ENCODE data around the gene CNGA3. TPM values are rescaled to one million over a fixed set of nuclear protein-coding genes. Genes with fewer than 3 reads are reported as not detected.
"Not testable (repeated sequence)": the region's sequence is repeated elsewhere in the genome, so short reads cannot be mapped to it uniquely, and the experiment has no call there.

Gene CNGA3
- total RNA-seq = under 1 TPM in 2 of 4 donors, not detected in 2; 0.25 to 0.47 TPM

GRCh38 chr2:98346311-98347236 is at the start of gene CNGA3:
Gene CNGA3, plus strand, starts transcription at chr2:98346456. Its CDS starts 23,520 bp downstream, at chr2:98369976.
- TF ChIP-seq CTCF (IDR thresholded peaks at IDR 0.05) = no peak
- no peak for DNase-seq (ENCODE audit: low spot score)
- no peak for ATAC-seq (ENCODE audit: low FRiP score)

- ATAC-seq (ENCODE audit: low FRiP score) = no peak
- no peak for TF ChIP-seq CTCF (IDR thresholded peaks at IDR 0.05)
- no peak for DNase-seq (ENCODE audit: low spot score)
Measured at GRCh38 chr2:98297817-98298682, 48.2 kb upstream of the CNGA3 start.

- no peak for TF ChIP-seq CTCF (IDR thresholded peaks at IDR 0.05)
- no peak for DNase-seq (ENCODE audit: low spot score)
- no peak for ATAC-seq (ENCODE audit: low FRiP score)
Measured at GRCh38 chr2:98298683-98299164, 47.5 kb upstream of the CNGA3 start.

GRCh38 chr2:98299211-98299905 is 46.9 kb upstream of the CNGA3 start:
- DNase-seq (ENCODE audit: low spot score) (no peak), ATAC-seq (ENCODE audit: low FRiP score) (no peak)
- TF ChIP-seq CTCF (IDR thresholded peaks at IDR 0.05) = no peak

- ATAC-seq (ENCODE audit: low FRiP score) = no peak
- no peak for DNase-seq (ENCODE audit: low spot score)
- TF ChIP-seq CTCF (IDR thresholded peaks at IDR 0.05) = no peak
Measured at GRCh38 chr2:98300141-98300874, 45.9 kb upstream of the CNGA3 start.

GRCh38 chr2:98301469-98301868 is 44.8 kb upstream of the CNGA3 start:
- no peak for TF ChIP-seq CTCF (IDR thresholded peaks at IDR 0.05)
- DNase-seq (ENCODE audit: low spot score) (no peak), ATAC-seq (ENCODE audit: low FRiP score) (no peak)

- not testable (repeated sequence) for ATAC-seq (ENCODE audit: low FRiP score); DNase-seq (ENCODE audit: low spot score)
Measured at GRCh38 chr2:98307131-98307696, 39.0 kb upstream of the CNGA3 start.
